HepG2 (cell line): ENCODE results near the gene LRRC34. TPM values are rescaled to one million over a fixed set of nuclear protein-coding genes. Genes with fewer than 3 reads are reported as not detected.

ENCODE experiments used
- ASH2L ChIP-seq: fragments of 300-600, 200-600 bp; sonication (generic); IDR thresholded peaks from 2 replicates; pipeline ENCODE4 v1.7.0; 2017; ENCODE audit warnings: low read depth, mild to moderate bottlenecking, moderate library complexity, mixed read lengths, low read length; ENCODE audit not compliant: insufficient read length
- CSRNP1 ChIP-seq: sonication (generic); formaldehyde crosslinking; IDR thresholded peaks from 2 replicates; pipeline ENCODE4 v1.8.1; 2023; ENCODE audit warnings: mild to moderate bottlenecking, missing genetic modification reagents
- FOSL2 ChIP-seq: sonication (generic); formaldehyde crosslinking; IDR thresholded peaks from 2 replicates; pipeline ENCODE4 v1.4.0; 2020; ENCODE audit warnings: missing genetic modification reagents
- HHEX ChIP-seq: IDR thresholded peaks from 2 replicates; pipeline ENCODE4 v1.6.1; 2016; ENCODE audit warnings: control low read depth
- HNRNPH1 ChIP-seq: fragments of 200-400 bp; formaldehyde crosslinking; optimal IDR thresholded peaks from 2 replicates; pipeline ENCODE3; 2017; ENCODE audit warnings: mild to moderate bottlenecking, low read depth, low read length
- HOXA3 ChIP-seq: sonication (generic); formaldehyde crosslinking; IDR thresholded peaks from 2 replicates; pipeline ENCODE4 v1.5.0; 2020; ENCODE audit warnings: missing genetic modification reagents
- IKZF4 ChIP-seq: sonication (generic); formaldehyde crosslinking; IDR thresholded peaks from 2 replicates; pipeline ENCODE4 v1.5.1; 2020; ENCODE audit warnings: borderline replicate concordance, mild to moderate bottlenecking, low read depth, missing genetic modification reagents; ENCODE audit errors: not compliant biosample characterization
- NCOR1 ChIP-seq: fragments of 200-600 bp; sonication (generic); IDR thresholded peaks from 2 replicates; pipeline ENCODE4 v1.7.0; 2017; ENCODE audit warnings: antibody characterized with exemption, low read length, borderline replicate concordance
- POGK ChIP-seq: sonication (generic); formaldehyde crosslinking; conservative IDR thresholded peaks from 2 replicates; pipeline ENCODE4 v1.8.0; 2022; ENCODE audit warnings: mild to moderate bottlenecking, moderate library complexity, missing genetic modification reagents
- RNF2 ChIP-seq: fragments of 450-650 bp; conservative IDR thresholded peaks from 2 replicates; pipeline ENCODE4 v1.6.1; 2016; ENCODE audit warnings: low read depth
- RORA ChIP-seq: sonication (generic); formaldehyde crosslinking; IDR thresholded peaks from 2 replicates; pipeline ENCODE4 v1.5.0; 2020; ENCODE audit warnings: mild to moderate bottlenecking, missing genetic modification reagents, moderate library complexity
- SAFB2 ChIP-seq: sonication (generic); formaldehyde crosslinking; IDR thresholded peaks from 2 replicates; pipeline ENCODE4 v1.5.1; 2020; ENCODE audit warnings: missing genetic modification reagents, low read depth, mild to moderate bottlenecking, borderline replicate concordance
- SSRP1 ChIP-seq: IDR thresholded peaks from 2 replicates; pipeline ENCODE4 v1.6.1; 2016; ENCODE audit warnings: control low read depth
- TFDP2 ChIP-seq: sonication (generic); formaldehyde crosslinking; IDR thresholded peaks from 2 replicates; pipeline ENCODE4 v1.4.0; 2020; ENCODE audit warnings: missing genetic modification reagents
- ZNF160 ChIP-seq: sonication (generic); formaldehyde crosslinking; IDR thresholded peaks from 2 replicates; pipeline ENCODE4 v1.8.0; 2022; ENCODE audit warnings: mild to moderate bottlenecking, inconsistent platforms, missing genetic modification reagents
- ZNF329 ChIP-seq: sonication (generic); formaldehyde crosslinking; IDR thresholded peaks from 2 replicates; pipeline ENCODE4 v1.9.0; 2021; ENCODE audit warnings: low read depth, mild to moderate bottlenecking, missing genetic modification reagents
- ZNF432 ChIP-seq: sonication (generic); formaldehyde crosslinking; IDR thresholded peaks from 2 replicates; pipeline ENCODE4 v1.5.0; 2020; ENCODE audit warnings: missing genetic modification reagents, mild to moderate bottlenecking, borderline replicate concordance
- ZNF574 ChIP-seq: sonication (generic); formaldehyde crosslinking; IDR thresholded peaks from 2 replicates; pipeline ENCODE4 v1.4.0; 2020; ENCODE audit warnings: missing genetic modification reagents
- ZNF605 ChIP-seq: sonication (generic); formaldehyde crosslinking; IDR thresholded peaks from 2 replicates; pipeline ENCODE4 v1.8.0; 2022; ENCODE audit warnings: mild to moderate bottlenecking, missing genetic modification reagents
- polyA plus RNA-seq, 8 experiments: library from polyadenylated mRNA; depleted of rRNA in 3 of 8; stranded (reverse) in 7 of 8; unstranded in 1 of 8; fragments of >200 nt; fragmentation: Illumina TruSeq in 4 of 8; extraction: Trizol in 4 of 8; gene quantifications; 2 replicates each; pipeline versions ENCODE4 v1.2.1 to v1.2.3, GENCODE V29; 2011 to 2016; ENCODE audit warnings: low read depth in 4 of 8, missing spikeins in 1 of 8, mixed read lengths in 1 of 8; ENCODE audit not compliant: insufficient read depth in 1 of 8
- total RNA-seq, 5 experiments: library from RNA; depleted of rRNA; stranded (reverse); fragments of >200 nt; fragmentation: Illumina TruSeq; extraction: Trizol; gene quantifications; 2 replicates each; pipeline ENCODE4 v1.2.3, GENCODE V29; 2016; ENCODE audit warnings: low read depth in 1 of 5

The LRRC34 gene
- total and polyA plus RNA-seq, 2 of the 13 experiments (the other 11 are each of a cell fraction or from before 2014, with no cell fraction given), result not detected

GRCh38 chr3:169772897-169773816, 39.5 kb downstream of the LRRC34 start, which contains the start of gene MYNN (continued):
- TF ChIP-seq IKZF4 (CRISPR knock-in tag), result no peak
- peak; percentile 56; the same call in 1 of the 2 replicates for TF ChIP-seq SSRP1
- TF ChIP-seq ZNF160 (CRISPR knock-in tag), result peak; percentile 68; the same call in 1 of the 2 replicates
- TF ChIP-seq HHEX (CRISPR knock-in tag), result no peak
- TF ChIP-seq ZNF329 (CRISPR knock-in tag), result no peak
- TF ChIP-seq ASH2L, result peak; percentile 64
- peak; percentile 71; the same call in 1 of the 2 replicates for TF ChIP-seq CSRNP1
- peak; percentile 53 for TF ChIP-seq HNRNPH1
- 0 out of 2 replicates have a peak, but pooled peaks have one; percentile 16 for TF ChIP-seq RNF2
- TF ChIP-seq POGK (CRISPR knock-in tag), result peak; percentile 77
- 0 out of 2 replicates have a peak, but pooled peaks have one; percentile 67 for TF ChIP-seq SAFB2 (CRISPR knock-in tag)
- no peak for TF ChIP-seq ZNF432 (CRISPR knock-in tag)
- peak; percentile 79 for TF ChIP-seq ZNF574 (CRISPR knock-in tag)
- TF ChIP-seq FOSL2 (CRISPR knock-in tag), result peak; percentile 58; the same call in 1 of the 2 replicates
- TF ChIP-seq ZNF605, result peak; percentile 82; the same call in 1 of the 2 replicates
- TF ChIP-seq HOXA3 (CRISPR knock-in tag), result peak; percentile 97
- TF ChIP-seq RORA, result no peak
- TF ChIP-seq NCOR1, result no peak
- peak; percentile 74 for TF ChIP-seq TFDP2 (CRISPR knock-in tag)
